ENCODE measurements around the gene DAP. TPM values are rescaled to one million over a fixed set of nuclear protein-coding genes. Genes with fewer than 3 reads are reported as not detected.

Gene DAP
- total RNA-seq, 1 experiment from 2014 or later, result 47.2 TPM

- Mint-ChIP-seq H3K27ac (peak overlapping the region in 2 of 3 experiments; percentile 29 to 60; a peak in 2 of 7 replicates), H3K4me3 (no peak overlapping the region), H3K9me3 (no peaks in the 10 kb centered on the region), H3K27me3 (ENCODE audit: low read depth) (no peaks in the 10 kb centered on the region), H3K4me1 (peaks cover 18 to 19% of the 10 kb centered on the region in 2 experiments), H3K36me3 (ENCODE audit: insufficient read depth in 1 of 3, low read depth in 3 of 3) (peaks cover 2 to 7% (median 4%) of the 10 kb centered on the region in 3 experiments; a peak in 4 of 7 replicates)
- Histone ChIP-seq H3K27ac (ENCODE audit: insufficient read length, low read depth, low read length) (no peak overlapping the region), H3K56ac (ENCODE audit: insufficient read length, low read depth, low read length) (no peak overlapping the region), H2BK12ac (ENCODE audit: insufficient read length, low read depth, low read length) (no peak overlapping the region), H4K8ac (replicated peaks; ENCODE audit: insufficient read length, low read depth, low read length) (no peak overlapping the region), H3K23me2 (ENCODE audit: insufficient read length, low read depth, low read length, poor library complexity, severe bottlenecking) (no peaks in the 10 kb centered on the region), H3K9me3 (ENCODE audit: control insufficient read depth, low read depth, low read length) (no peaks in the 10 kb centered on the region), H4K20me1 (ENCODE audit: control insufficient read depth, insufficient read depth, insufficient read length) (no peaks in the 10 kb centered on the region), H2BK120ac (ENCODE audit: low read depth, low read length, poor library complexity, severe bottlenecking) (no peak overlapping the region), H2AK5ac (ENCODE audit: insufficient read length, low read length) (no peak overlapping the region), H4K91ac (ENCODE audit: insufficient read length, low read depth, low read length) (no peak overlapping the region), H3T11ph (ENCODE audit: low read length) (no peak overlapping the region), H2BK5ac (ENCODE audit: insufficient read length, low read length) (no peak overlapping the region), H2BK20ac (ENCODE audit: low read depth, low read length, poor library complexity, severe bottlenecking) (no peak overlapping the region), H3K4me2 (ENCODE audit: insufficient read depth, insufficient read length, low read length) (no peak overlapping the region), H3K18ac (ENCODE audit: insufficient read length, low read depth, low read length) (no peak overlapping the region), H4K5ac (ENCODE audit: insufficient read length, low read depth, low read length) (no peak overlapping the region), H3K9ac (ENCODE audit: extremely low read depth, insufficient read length, low read length) (no peak overlapping the region), H3K23ac (ENCODE audit: insufficient read length, low read depth, low read length) (no peak overlapping the region), H3K4me1 (ENCODE audit: insufficient read depth, low read length) (peaks cover 2% of the 10 kb centered on the region; the same call in 1 of the 2 replicates), H2AFZ (ENCODE audit: low read length) (no peak overlapping the region), H3K79me2 (ENCODE audit: insufficient read depth, low read length) (no peaks in the 10 kb centered on the region), H3K79me1 (ENCODE audit: insufficient read depth, low read depth, low read length, poor library complexity, severe bottlenecking) (no peaks in the 10 kb centered on the region), H3K27me3 (ENCODE audit: insufficient read depth, low read length) (no peaks in the 10 kb centered on the region), H2BK15ac (ENCODE audit: low read depth, low read length) (no peak overlapping the region), H3K14ac (ENCODE audit: insufficient read depth, low read length) (no peak overlapping the region), H3K4ac (ENCODE audit: low read depth, low read length) (no peak overlapping the region)
- WGBS (ENCODE audit: extremely low coverage, insufficient read length, low lambda C conversion rate), result no CpG with 5 or more reads among the region's 10 CpGs
- no peak for TF ChIP-seq CTCF (conservative IDR thresholded peaks at IDR 0.05)
- no peak for DNase-seq
Measured at GRCh38 chr5:10710513-10711128, 50.4 kb downstream of the DAP start.

All from H9 (cell line).